Calu3 (cell line): Measurements from ENCODE around the gene LRRFIP1. TPM values are rescaled to one million over a fixed set of nuclear protein-coding genes. Genes with fewer than 3 reads are reported as not detected.

ENCODE experiments used
- BruUV-seq: library from RNA; stranded (reverse); fragments of 400-500 nt; replicated peaks from 2 replicates; lab custom pipeline; 2021; lab: Mats Ljungman, UMichigan
- CTCF ChIA-PET: fragments of 300-600 bp; sonication (Branson Sonifier 250); formaldehyde crosslinking; loops from one replicate; lab custom pipeline; 2022; ENCODE audit warnings: antibody characterized with exemption; lab: Charles Lee
- DNase-seq: peaks from one replicate; pipeline ENCODE4 v3.0.0; 2022
- H3K27ac Mint-ChIP-seq: one replicate; pipeline ENCODE4 v1.8.0; 2022; ENCODE audit warnings: mixed read lengths; ENCODE audit not compliant: unreplicated experiment
- H3K27me3 Mint-ChIP-seq: one replicate; pipeline ENCODE4 v1.8.0; 2022; ENCODE audit warnings: mixed read lengths; ENCODE audit not compliant: unreplicated experiment
- H3K36me3 Mint-ChIP-seq: one replicate; pipeline ENCODE4 v1.8.0; 2022; ENCODE audit warnings: mild to moderate bottlenecking, moderate library complexity, mixed read lengths; ENCODE audit not compliant: insufficient read depth, unreplicated experiment
- H3K4me1 Mint-ChIP-seq: one replicate; pipeline ENCODE4 v1.8.0; 2022; ENCODE audit warnings: mild to moderate bottlenecking, low read depth, mixed read lengths; ENCODE audit not compliant: unreplicated experiment
- H3K4me3 Mint-ChIP-seq: one replicate; pipeline ENCODE4 v1.8.0; 2022; ENCODE audit warnings: mild to moderate bottlenecking, low read depth, moderate library complexity, mixed read lengths; ENCODE audit not compliant: unreplicated experiment
- H3K9me3 Mint-ChIP-seq: one replicate; pipeline ENCODE4 v1.8.0; 2022; ENCODE audit warnings: low read depth, mixed read lengths; ENCODE audit not compliant: unreplicated experiment
- intact Hi-C: fragments of 100-400 bp; cut with micrococcal nuclease; formaldehyde crosslinking; loops from one replicate; pipeline ENCODE4 v1.10.0; 2022; ENCODE audit not compliant: unreplicated experiment
- total RNA-seq: library from RNA; stranded (reverse); gene quantifications from 2 replicates; pipeline ENCODE4 v1.2.3, GENCODE V29; 2022
- TF ChIP-seq, protein P1 (sequence below): fragments of 200-600 bp; IDR thresholded peaks from one replicate; pipeline ENCODE4 v1.8.0; 2022; ENCODE audit warnings: antibody characterized with exemption; ENCODE audit not compliant: unreplicated experiment

Gene LRRFIP1
- total RNA-seq, 1 experiment from 2014 or later, result 161 TPM

DNA sequence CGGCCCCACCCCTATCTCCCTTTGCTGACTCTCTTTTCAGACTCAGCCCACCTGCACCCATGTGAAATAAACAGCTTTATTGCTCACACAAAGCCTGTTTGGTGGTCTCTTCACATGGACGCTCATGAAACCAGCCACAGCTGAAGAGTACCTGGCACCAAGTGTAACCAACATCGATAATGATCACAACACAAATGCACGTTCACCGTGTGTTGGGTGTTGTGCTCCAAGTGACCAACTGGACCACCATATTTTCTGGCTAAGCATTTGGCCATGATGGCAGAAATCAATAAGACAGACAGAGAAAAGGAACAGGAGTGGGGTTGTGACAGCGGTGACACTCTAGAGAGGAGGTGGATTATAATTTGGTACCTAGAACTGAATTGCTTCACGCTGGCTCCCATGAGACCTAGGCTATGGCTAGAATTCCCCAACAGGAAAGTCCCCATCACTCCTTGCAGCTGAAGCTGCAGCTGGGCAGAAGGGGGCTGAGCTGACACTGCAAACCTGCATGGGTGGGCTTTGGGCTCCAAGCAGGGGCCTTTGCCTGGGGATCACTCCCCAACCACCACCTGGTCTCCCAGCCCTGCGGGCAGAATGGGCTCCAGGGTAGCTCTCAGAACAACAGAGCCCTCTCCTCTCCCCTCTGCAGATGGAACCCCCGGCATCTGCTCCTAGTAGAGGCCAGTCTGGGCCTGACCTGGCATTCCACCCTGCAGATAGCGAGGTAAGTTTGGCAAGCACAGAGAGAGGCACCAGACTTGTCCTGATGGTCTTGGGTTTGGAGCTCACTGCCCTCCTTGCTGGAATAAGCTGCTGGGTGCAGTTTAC, 14.6 kb upstream of the LRRFIP1 start:
- intact Hi-C loops, result no loop called here
- TF ChIP-seq, protein P1, sequence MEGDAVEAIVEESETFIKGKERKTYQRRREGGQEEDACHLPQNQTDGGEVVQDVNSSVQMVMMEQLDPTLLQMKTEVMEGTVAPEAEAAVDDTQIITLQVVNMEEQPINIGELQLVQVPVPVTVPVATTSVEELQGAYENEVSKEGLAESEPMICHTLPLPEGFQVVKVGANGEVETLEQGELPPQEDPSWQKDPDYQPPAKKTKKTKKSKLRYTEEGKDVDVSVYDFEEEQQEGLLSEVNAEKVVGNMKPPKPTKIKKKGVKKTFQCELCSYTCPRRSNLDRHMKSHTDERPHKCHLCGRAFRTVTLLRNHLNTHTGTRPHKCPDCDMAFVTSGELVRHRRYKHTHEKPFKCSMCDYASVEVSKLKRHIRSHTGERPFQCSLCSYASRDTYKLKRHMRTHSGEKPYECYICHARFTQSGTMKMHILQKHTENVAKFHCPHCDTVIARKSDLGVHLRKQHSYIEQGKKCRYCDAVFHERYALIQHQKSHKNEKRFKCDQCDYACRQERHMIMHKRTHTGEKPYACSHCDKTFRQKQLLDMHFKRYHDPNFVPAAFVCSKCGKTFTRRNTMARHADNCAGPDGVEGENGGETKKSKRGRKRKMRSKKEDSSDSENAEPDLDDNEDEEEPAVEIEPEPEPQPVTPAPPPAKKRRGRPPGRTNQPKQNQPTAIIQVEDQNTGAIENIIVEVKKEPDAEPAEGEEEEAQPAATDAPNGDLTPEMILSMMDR, result no peak
- CTCF ChIA-PET, result no interaction called here
- Mint-ChIP-seq H3K9me3 (no peaks in the 10 kb centered on the region), H3K36me3 (no peaks in the 10 kb centered on the region), H3K4me1 (peaks cover 15% of the 10 kb centered on the region), H3K27me3 (peaks cover 55% of the 10 kb centered on the region), H3K4me3 (no peak overlapping the region), H3K27ac (no peak overlapping the region)
- DNase-seq, result no peak
- no TSS peak for BruUV-seq

DNA sequence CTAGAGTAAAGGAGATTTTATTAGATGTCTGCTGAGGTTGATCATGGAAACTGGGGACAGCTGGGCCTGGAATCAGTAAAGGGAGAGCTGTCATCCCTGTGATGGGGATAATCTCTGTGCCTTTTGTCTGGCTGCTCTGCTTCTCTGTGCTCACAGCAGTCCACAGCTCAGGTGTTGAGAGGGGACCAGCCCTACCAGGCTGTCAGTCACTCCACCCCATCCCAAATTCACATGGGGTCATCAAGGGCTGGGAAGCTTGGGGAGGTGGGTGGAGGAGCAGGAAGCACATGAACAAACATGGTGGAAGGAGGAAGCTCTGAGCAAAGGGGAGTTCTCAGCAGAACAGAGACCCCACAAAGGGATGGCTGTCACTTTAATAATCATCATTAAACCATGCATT, 13.7 kb upstream of the LRRFIP1 start:
- Mint-ChIP-seq H3K4me3 (no peak overlapping the region), H3K4me1 (peaks cover 15% of the 10 kb centered on the region), H3K27me3 (peaks cover 55% of the 10 kb centered on the region), H3K36me3 (no peaks in the 10 kb centered on the region), H3K9me3 (no peaks in the 10 kb centered on the region), H3K27ac (no peak overlapping the region)
- DNase-seq, result no peak
- intact Hi-C loops, result no loop called here
- no TSS peak for BruUV-seq
- CTCF ChIA-PET, result no interaction called here
- TF ChIP-seq, protein P1, result no peak

DNA sequence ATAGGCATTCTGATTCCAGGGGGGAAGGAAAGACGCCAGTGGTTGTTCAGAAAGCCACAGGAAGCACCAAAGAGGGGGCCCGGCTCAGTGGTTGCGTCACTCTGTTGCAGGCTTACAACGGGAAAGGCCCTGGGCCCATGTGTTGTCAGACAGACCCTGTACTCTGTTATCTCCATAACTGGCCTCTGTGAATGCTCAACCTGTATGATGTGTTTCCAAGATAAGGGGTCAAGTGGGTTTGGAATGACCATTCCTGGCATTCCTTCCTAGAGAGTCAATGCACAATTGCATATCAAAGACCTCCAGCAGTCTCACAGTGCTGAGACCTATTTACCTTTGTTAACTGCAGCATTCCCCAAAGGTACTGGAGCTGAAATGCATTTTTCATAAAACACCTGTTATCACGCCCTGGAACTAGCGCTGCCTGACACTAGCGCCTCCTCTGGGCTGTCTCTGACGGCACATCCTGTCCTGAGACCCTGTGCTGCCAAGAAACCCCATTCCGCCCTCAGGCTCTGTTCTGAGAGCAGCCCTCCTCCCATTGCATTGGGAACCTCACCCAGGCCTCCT, 13.2 kb upstream of the LRRFIP1 start:
- intact Hi-C loops, result no loop called here
- CTCF ChIA-PET, result interaction anchor here (0.5 kb wide), 1 partner anchor 102 kb away, joined by 3 read pairs; no protein-coding TSS in a partner anchor
- H3K9me3 Mint-ChIP-seq, result no peaks in the 10 kb centered on the region
- peak; percentile 16 for DNase-seq
- H3K36me3 Mint-ChIP-seq, result no peaks in the 10 kb centered on the region
- no peak overlapping the region for H3K27ac Mint-ChIP-seq
- TF ChIP-seq, protein P1, result no peak
- H3K4me3 Mint-ChIP-seq, result no peak overlapping the region
- no TSS peak for BruUV-seq
- H3K27me3 Mint-ChIP-seq, result peaks cover 52% of the 10 kb centered on the region
- peaks cover 15% of the 10 kb centered on the region for H3K4me1 Mint-ChIP-seq

DNA sequence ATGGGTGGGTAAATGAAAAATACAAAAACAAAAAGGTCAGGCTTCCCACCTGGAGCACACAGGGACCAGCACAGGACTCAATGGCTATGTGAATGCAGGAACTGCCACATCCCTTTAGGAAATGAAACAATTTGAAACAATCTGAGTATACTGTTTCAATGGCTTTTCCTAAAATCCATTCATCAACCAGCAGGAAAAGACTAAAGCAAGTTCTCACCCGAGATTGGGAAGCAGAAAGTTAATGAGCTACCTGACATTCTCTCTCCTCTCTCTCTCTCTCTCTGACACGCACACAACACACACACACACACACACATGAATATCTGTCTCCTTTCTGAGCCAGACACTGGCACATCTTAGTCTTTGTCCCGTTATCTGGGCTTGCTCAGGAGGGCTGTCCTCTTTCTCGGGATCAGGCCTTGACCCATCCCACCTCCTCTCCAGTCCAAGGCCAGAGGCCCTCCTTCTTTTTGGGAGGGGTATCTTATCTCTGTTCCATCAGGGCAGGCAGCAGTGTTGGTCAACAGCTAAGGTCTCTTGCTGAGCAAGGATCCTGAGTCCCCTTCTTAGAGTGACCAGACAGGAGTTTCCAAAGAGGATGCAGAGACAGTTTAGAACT, 11.6 kb upstream of the LRRFIP1 start:
- intact Hi-C loops, result no loop called here
- Mint-ChIP-seq H3K36me3 (no peaks in the 10 kb centered on the region), H3K4me1 (peaks cover 15% of the 10 kb centered on the region), H3K27ac (no peak overlapping the region), H3K9me3 (no peaks in the 10 kb centered on the region), H3K4me3 (no peak overlapping the region), H3K27me3 (peaks cover 37% of the 10 kb centered on the region)
- DNase-seq, result no peak
- TF ChIP-seq, protein P1, result no peak
- CTCF ChIA-PET, result no interaction called here
- no TSS peak for BruUV-seq
